Activated T-cell treated with anti-CD3 and anti-CD28 coated beads, Interleukin-2, amount 50 U/mL, for 48 hours (primary cell): ENCODE data around the gene CACNA2D3.

Experiments
- DNase-seq, 2 experiments: peaks; one replicate each; pipeline ENCODE4 v3.0.0-alpha.2; 2020

CACNA2D3 gene

DNA sequence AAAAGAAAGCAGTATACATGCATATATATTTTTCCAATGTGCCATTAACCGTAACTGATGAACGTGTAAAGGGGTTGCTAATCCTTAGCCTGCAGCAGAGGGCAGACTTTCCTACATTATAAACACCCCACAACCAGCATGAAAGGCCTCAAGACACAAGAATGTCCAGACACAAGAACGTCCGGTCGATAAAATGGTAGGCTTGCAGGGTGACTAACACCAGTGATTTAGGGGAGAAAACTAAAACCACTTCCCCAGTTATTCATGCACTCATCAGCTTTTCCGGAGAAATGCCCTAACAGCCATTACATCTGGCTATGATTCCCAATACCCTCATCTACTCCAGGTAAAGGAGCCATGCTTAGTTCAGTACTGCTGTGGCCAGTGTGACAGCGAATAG lies 748.1 kb downstream of the CACNA2D3 start:
- DNase-seq, result no peak

DNA sequence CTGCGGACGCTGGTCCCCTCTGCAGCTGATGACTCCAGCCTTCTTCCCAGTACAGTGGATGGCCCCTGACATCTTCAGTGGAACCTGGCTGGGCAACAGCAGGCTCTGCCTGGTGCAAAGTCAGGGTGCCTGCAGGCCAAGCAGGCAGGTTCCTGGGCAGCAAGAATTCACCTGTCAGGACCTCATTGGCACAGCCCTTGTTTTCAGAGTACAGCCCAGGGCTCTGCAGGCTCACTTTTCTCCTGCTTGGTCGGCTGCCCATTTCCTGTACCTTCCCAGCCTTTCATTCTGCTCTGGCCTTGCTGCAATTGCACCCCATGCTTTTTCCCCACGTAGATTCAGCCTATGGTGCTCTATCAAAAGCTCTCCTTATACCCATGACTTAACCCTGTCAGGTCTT lies 749.5 kb downstream of the CACNA2D3 start:
- no peak for DNase-seq

- DNase-seq, result no peak
Measured at GRCh38 chr3:54873059-54874010, 751.0 kb downstream of the CACNA2D3 start.

DNA sequence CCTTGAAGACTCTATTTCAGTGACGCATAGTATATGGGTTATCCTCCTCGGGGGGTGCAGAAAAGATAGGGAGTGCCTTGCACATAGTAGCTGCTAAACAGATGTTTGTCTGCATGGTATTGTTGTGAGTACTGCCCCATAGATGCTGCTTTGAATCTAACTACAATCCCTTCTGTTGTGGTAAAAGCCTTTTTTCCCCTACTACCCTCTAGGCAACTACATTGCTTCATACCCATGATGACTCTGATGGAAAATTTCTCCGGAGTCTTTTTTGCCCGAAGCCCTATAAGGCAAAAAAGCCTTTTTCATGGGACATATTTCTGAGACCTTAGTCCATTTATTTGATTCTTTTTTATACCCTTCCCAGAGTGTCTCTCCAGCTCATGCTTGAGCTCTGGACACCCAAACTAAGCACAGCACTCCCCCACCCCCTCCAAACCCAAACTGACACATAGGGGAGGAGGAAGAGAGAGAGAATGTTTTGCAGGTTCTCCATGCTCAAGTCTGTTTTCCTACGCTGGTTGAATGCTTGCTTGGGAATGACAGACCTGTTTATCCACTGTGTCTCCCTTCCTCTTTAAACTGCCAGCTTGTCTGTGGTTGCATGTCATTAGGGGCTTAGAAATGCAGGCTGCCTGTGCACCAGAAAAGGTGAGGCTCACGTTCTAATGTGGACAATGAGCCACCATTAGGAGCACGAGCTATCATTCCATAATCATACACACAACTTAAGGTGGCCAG lies 752.6 kb downstream of the CACNA2D3 start:
- no peak for DNase-seq

DNA sequence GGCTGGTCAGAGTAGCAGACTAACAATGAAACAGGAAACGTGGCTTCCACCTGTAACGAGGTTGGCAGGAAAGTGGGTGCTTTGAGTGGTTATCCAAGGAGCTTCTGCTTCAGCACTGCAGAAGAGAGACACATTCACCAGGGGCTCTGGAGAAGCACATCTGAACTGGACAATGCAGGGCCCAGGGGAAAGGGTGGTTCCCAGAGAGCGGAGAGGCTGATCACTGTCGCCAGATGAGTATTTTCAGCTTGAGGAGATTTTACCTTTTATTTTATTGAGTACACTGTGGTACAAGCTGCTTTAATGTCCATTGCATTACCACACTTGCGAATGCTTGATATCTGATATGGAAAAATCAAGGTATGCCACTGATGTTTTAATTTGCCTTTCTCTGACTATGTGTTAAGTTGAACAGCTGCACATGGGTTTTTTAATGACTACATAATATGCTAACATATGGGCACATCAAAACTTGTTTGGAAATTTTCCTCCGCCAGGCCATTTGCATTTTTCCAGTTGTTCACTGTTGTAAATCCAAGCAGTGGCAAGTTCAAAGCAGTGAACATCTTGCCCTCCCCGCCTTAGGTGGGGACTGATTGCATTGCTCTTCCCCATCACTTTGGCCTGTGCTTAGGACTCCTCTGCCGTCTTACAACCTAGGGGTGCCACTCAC lies 753.4 kb downstream of the CACNA2D3 start:
- DNase-seq, result no peak

DNA sequence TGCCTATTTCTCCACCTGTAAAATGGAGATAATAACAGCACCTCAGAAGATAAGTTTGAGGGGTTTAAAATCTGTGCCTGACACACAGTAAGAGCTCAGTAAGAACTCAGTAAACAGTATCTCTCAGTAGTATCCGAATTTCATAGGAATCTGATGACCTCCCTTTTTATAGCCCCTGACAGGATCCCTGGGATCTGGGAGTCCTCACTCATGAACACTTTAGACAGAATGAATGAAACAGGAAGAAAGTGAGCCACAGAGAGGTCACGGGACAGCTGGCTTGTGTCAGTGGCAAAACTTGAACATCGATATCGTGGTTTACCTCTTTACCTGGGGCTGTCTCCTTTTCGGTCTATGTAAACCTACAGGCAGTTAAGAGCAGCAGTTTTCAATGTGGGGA lies 754.3 kb downstream of the CACNA2D3 start:
- DNase-seq, result no peak

- no peak for DNase-seq
Measured at GRCh38 chr3:54877730-54878129, 755.4 kb downstream of the CACNA2D3 start.

DNA sequence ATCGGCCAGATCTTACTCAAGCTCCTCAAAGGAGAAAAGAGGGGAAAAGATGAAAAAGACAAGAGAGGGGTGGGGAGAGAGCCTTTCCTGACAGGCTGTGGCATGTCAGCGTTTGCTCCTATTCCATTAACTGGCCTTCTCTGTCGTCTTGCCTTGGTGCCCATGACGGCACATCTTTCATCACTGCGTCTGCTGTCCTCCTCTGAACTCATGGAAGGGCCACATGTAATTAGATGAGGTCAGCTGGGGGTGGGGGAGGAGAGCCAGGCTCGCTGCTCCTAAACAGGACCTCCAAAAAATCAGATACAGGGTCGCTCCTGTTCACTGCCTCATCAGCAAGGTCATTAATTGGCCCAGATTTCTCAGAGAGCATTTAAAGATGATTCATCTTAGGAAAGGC lies 755.8 kb downstream of the CACNA2D3 start:
- DNase-seq, result no peak

DNA sequence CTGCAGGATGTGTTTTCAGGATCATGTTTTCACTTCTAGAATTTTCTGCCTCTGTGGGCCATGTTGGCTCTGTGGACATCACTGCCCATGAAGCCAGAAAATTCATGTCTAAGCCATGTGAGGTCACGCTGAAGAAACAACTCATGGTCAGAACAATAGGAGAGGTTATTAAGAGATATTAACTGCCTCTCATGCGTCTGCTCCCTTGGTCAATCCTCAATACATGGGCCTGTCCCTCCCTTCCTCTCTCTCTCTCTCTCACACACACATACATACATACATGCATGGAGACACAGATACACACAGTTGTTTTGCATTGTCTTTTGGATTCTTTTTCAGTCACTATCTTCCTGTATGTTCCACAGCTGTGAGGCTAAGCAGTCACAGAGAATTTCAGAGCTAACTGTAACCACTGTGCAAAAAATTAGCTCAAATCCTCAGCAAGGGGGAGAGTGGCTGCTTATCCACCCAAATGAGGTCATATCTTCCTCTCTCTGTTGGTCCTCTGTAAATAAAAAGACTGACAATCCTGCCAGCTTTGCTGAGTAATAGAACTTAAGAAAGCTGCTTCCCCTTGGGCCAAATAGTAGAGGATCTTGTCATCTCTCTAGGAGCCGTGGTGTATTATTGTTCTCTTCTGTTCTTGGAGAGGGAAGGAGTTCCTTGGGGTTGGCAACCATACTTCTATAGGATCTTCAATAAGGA lies 759.9 kb downstream of the CACNA2D3 start:
- DNase-seq, result no peak

- DNase-seq, result no peak
Measured at GRCh38 chr3:54888162-54888561, 765.8 kb downstream of the CACNA2D3 start.

- DNase-seq, result no peak
Measured at GRCh38 chr3:54888873-54889272, 766.5 kb downstream of the CACNA2D3 start.

DNA sequence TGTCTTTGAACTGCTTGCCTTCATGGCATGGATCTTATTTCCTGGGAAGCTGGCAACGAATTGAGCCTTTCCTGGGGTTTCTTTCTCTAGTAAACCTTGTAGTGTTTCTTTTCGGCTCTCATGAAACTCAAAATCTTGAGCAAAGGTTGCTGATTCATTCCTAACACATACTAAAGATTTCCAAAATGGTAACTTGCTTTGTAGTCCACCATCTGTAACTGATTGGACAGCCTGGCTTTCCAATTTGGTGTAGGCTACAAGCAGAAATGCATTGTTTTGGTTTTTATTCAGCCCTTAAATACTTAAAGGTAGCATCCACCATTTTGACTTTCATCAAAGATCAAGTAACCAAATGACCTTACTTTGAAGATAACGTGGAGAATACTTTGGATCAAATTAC lies 767.4 kb downstream of the CACNA2D3 start:
- DNase-seq, result no peak

DNA sequence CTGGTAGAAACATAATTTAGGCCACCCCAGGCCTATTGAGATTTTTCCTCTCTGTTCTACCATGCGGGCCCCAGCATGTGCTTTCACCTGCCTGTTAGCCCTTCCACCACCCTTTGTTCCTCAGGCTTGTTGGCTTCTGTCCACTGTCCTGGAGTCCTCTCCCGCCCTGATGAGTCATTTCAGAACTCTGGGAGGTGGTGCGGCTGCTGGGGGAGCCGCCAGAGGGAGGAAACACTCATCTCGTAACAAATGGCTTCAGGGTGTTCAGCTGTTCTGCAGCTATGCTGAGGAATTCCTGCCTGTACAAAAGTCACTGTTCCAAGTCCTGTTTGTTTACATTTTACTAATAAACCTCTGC lies 769.2 kb downstream of the CACNA2D3 start:
- DNase-seq, result no peak

DNA sequence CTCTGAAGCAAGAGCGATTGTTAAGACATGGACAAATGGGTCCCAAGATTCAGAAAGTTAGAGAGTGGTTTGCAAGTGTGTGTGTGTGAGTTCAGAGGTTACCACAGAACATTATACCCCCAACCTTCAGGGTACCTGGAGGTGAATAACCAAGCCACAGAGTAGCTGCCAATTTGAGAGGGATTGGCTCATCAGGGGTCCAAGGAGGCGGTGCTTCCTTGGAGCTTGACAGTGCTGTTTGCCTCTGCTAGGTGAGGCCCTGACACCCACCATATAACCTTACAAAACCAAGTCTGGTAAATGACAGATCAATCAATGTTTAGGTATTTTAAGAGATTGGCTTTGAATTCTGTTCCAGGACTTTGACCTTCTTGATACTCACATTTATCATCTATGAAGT lies 769.8 kb downstream of the CACNA2D3 start:
- DNase-seq, result no peak

- DNase-seq, result no peak
Measured at GRCh38 chr3:54895613-54896012, 773.3 kb downstream of the CACNA2D3 start.

DNA sequence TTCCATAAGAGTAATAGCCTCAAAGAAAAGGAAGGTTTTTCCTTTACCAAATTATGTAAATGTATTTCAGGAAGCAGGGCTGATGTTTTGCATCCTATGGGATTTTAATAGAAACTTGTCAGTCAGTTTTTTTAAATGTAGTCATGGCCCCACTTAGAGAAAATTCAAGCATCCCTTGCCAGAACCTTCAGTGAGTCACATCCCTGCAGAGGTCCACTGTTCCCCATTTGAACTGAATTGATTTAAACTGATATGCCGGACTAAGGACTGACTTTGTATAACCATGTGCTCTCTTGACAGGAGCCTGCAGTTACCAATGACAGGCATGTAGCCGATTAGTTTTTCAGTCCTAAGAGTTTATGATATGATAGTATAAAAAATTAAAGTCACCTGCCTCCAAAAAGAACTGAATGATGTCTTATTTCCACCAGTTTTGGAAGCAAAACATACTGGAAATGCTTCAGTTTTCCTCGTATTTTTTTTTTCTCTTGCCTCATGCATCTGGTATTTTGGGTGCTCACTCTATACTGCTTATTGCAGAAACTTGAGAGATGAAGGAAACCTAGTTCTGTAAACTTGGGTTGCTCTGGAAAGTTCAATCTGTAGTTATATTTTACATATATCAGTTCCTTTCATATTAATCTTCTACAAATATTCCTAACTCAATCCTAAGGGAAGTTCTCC lies 774.8 kb downstream of the CACNA2D3 start:
- DNase-seq, result no peak

GRCh38 chr3:54899273-54899672 lies 776.9 kb downstream of the CACNA2D3 start:
- no peak for DNase-seq

DNA sequence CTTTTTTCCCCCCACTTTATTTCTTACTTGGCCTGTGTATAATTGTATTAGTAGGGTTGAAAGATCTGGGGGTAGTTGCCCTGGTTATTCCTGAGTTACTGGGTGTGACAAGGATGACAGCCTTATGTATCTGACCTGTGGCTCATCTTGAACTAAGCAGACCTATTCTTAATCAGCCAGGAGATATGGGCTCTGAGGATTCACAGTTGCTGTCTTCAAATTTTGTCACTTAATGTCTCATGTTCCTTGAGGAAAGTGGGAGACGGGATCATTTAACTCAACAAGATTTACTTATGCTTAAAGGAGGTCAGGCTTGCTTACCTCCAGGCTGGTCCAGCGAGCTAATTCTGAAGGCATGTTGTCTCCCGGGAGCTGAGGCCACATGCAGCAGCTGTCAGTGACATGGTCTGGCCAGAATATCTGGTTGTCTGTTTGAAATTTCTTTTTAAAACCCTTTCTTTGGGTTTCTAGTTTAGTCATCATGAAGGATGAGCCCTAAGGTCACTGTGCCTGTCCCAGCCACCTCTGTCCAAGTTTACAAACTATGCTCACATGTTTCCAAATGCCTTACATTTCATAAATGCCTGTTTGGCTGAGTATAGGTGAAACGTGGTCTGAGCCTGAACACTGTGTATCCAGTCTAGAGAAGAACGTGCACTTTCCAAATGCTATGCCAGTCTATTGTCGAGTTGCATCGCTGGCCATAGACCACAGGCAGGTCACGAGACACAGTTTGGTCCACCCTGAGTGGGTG lies 778.7 kb downstream of the CACNA2D3 start:
- no peak for DNase-seq

GRCh38 chr3:54901906-54902685 lies 779.7 kb downstream of the CACNA2D3 start:
- DNase-seq, result no peak

GRCh38 chr3:54905261-54905888 lies 783.0 kb downstream of the CACNA2D3 start:
- no peak for DNase-seq
